Stimulated activated CD8-positive, alpha-beta memory T cell treated with anti-CD3 and anti-CD28 coated beads, Interleukin-15, amount 100 ng/mL, for 1 hour (primary cell): ENCODE data around the gene MAN2A1.
"Not testable (repeated sequence)": the region's sequence is repeated elsewhere in the genome, so short reads cannot be mapped to it uniquely, and the experiment has no call there.

ENCODE experiments used
- DNase-seq: peaks from one replicate; pipeline ENCODE4 v3.0.0-alpha.2; 2020; ENCODE audit warnings: low read depth

The MAN2A1 gene

DNA sequence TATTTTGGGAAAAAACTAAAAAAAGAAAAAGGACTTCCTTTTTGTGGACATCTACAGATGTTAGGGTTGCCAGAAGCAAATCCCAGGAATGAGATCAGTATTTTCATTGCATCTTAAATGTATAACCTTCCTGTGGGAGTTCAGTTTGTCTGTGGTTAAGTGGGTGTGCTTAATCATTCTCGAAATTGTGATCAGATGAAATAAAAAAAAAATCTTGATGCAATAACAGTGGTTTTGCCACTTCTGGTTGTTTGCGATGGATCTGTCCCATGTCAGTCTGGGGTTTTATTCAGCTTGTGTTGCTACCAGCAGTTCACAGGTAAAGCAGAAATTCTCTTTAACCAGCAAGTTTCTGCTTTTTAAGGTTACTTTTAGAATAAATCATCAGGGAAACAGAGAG, 179.0 kb downstream of the MAN2A1 start:
- DNase-seq = no peak

DNA sequence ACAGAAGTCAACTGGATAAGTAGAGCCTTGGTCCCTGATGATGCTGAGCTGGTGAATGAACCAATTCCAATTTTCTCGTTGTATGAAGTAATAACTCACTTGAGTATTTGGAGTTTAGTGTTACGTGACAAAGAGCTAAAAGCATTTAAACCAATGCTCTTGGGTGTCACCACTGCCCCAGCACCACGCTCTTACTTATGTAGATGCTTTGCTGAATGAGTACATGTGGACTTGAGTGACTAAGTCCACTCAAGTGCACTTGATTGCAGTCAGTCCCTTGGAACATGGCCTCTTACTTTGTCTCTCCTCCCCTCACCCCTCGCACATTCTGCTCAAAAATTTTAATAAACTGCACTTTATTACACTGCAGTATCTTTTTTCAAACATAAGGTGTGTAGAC, 184.0 kb downstream of the MAN2A1 start:
- DNase-seq = no peak

GRCh38 chr5:109874108-109874507, 184.4 kb downstream of the MAN2A1 start:
- no peak for DNase-seq

- DNase-seq = no peak
Observed at GRCh38 chr5:109876030-109876725, 186.5 kb downstream of the MAN2A1 start.

DNA sequence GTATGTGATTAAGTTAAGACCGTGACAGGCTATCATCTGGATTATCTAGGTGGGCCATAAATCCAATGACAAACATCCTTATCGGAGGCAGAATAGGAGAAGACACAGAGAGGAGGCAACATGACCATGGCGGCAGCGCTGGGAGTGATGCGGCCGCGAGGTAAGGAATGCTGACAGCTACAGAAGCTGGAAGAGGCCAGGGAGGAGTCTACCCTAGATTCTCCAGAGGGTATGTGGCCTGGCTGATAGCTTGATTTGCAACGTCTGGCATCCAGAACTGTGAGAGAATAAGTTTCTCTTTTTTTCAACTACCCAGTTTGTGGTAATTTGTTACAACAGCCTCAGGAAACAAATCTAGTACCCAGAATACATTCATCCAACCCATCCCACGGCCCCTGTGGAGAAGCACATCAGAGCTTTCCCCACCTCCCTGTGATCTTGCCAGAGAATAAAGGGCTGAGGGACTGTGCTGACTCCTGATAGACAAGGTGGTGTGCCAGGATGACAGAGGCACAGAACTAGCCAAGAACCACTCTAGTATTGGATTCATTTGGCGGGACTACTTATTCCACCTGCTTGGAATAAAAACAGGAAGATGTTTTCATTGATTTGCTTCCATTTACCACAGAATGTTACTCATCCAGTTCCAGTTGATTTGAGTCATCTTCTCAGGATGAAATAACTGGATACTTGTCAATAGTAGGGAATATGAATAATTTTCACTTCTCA, 187.4 kb downstream of the MAN2A1 start:
- no peak for DNase-seq

GRCh38 chr5:109877670-109878045, 187.9 kb downstream of the MAN2A1 start:
- DNase-seq = no peak

GRCh38 chr5:109878887-109879286, 189.2 kb downstream of the MAN2A1 start:
- no peak for DNase-seq

DNA sequence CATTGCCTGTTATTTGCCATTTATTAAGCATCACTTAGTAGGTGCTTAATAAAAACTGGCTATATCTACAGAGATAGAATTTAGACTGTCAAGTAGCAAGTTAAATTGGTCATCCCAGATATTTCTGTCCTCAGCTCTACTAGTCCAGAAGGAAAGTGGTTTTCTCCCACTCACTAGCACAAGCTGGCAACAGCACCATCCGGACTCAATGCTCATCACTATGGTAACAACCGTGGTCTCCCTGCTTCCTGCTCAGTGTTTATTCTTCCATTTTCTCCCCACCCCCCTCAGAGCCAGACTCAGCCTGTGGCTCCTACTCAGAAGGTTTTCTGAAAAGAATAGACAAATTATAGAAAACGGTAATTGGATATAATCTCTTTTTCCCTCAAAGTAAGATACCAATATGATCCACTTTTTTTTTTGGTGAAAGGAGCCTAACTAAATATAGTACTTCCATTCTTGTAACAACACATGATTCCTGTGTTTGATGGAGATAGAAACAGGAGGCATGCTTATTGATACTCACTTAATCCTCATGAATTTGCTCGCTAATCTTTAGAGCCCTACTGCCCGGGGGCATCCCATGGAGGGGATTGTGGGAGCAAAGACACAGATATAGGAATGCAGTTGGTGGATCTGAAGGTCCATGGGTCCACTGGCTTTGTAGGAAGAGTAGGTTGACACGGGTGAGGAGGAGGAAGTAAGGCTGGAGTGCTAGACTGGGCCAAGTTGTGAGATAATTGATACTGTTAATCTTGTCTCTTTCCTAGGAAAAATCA, 191.4 kb downstream of the MAN2A1 start:
- no peak for DNase-seq

GRCh38 chr5:109882546-109882945, 192.8 kb downstream of the MAN2A1 start:
- DNase-seq = no peak

DNA sequence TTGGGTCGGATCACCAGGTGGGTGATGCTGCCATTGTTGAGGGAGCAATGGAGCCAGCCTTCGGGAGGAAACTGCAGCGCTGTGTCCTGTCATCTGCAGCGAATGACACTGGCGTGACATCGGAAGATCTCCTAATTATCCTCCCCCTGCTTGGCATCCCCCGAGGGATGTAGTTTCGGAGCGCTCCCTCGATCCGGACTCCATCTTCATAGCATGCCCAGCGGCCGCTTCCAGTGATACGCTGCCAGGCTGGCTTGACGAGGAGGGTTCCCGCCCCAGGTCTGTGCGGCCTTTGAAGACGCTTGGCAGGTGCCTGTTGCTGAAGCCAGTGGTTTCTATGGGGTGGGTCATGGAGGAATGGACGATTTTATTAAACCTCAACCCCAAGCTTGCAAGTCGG, 194.9 kb downstream of the MAN2A1 start:
- no peak for DNase-seq

DNA sequence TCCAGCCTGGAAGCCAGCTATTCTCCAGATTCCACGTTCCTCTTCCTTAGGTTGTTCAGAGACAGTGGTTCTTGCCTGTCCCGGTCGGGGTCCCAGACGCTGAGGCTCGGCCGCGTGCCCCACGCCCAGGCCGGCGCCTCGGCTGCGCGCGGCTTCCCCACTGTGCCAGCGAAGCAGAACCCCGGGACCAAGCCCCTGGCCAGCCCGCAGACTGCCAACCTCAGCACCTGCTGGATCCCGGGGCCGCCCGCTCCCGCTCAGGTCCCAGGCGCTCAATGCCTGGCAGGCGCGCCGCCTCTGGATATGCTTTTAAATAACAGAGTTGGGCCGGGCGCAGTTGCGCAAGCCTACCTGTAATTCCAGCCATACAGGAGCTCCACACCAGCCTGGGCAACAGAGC, 195.5 kb downstream of the MAN2A1 start:
- DNase-seq = no peak

DNA sequence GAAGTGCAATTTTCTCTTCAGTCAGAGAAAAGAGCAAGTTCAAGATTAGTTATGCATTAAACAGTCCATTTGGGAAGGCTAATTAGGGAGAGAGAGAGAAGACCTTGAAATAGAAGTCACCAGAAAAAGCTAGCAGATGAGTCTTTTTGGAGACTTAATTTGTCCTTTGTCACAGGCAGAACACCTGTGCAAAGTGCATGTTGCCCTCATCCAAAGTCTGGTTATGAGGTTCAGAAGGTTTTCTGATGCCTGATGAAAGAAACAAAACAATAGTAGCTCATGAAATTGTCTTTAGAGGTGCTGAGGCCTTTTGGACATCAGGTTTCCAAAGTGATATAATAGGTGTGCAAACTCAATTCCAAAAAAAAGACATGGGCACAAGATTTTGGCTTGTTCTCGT, 199.3 kb downstream of the MAN2A1 start:
- no peak for DNase-seq

DNA sequence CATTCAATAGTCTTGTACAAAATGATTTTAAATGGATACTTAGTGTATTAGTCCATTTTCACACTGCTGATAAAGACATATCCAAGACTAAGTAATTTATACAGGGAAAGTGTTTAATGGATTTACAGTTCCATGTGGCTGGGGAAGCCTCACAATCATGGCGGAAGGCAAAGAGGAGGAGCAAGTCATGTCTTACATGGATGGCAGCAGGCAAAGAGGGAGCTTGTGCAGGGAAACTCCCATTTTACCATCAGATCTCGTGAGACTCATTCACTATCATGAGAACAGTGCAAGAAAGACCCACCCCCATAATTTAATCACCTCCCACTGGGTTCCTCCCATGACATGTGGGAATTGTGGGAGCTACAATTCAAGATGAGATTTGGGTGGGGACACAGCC, 203.5 kb downstream of the MAN2A1 start:
- not testable (repeated sequence) for DNase-seq

DNA sequence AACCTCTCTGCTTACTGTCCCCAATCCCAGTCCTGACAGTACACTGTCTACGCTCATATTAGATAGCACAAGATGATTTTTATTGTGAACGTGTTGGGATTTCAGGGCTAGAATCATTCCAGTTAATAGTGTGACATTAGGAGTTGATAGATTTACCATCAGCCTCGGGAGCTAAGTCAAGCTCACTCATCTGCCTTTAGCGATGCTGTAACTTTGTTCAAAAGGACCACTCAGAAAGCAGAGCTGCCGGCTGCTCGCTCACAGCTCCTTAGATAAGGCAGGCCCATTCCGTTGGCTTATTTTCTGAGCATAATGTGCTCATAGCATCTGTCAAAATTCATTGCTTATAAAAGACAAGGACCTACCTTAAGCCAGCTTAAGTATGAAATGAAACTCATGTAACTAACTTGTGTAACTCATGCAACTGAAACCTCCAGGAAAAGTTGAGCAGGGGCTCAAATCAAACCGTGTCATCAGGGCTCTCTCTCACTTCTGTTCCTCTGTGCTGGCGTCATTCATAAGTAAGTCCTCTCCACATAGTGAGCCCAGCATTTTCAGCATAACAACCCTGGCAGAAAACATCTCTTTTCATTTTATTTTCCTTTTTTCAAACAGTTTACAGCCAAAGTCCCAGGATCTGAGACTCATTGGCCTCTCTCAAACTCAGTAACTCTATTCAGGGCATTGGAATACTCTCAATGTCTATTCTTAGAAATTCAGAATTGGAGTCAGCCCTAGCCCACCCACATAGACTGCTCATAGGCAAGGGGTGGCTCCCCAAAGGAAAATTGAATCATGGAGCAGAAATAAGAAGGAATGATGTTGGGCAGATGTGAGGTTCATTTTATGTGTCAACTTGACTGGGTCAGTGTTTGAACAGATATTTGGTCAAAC, 208.8 kb downstream of the MAN2A1 start:
- DNase-seq = no peak

DNA sequence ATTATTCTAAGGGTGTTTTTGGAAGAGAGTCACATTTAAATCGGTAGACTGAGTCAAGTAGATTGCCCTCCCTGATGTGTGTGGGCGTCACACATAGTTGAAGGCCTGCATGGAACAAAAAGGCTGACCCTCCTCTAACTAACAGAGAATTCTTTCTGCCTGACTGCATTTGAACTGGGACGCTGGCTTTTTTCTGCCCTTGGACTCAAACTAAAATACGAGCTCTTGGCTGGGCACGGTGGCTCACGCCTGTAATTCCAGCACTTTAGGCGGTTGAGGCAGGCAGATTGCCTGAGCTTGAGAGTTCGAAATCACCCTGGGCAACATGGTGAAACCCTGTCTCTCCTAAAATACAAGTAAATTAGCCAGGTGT, 209.4 kb downstream of the MAN2A1 start:
- DNase-seq = no peak

- no peak for DNase-seq
Observed at GRCh38 chr5:109900461-109900860, 210.7 kb downstream of the MAN2A1 start.

DNA sequence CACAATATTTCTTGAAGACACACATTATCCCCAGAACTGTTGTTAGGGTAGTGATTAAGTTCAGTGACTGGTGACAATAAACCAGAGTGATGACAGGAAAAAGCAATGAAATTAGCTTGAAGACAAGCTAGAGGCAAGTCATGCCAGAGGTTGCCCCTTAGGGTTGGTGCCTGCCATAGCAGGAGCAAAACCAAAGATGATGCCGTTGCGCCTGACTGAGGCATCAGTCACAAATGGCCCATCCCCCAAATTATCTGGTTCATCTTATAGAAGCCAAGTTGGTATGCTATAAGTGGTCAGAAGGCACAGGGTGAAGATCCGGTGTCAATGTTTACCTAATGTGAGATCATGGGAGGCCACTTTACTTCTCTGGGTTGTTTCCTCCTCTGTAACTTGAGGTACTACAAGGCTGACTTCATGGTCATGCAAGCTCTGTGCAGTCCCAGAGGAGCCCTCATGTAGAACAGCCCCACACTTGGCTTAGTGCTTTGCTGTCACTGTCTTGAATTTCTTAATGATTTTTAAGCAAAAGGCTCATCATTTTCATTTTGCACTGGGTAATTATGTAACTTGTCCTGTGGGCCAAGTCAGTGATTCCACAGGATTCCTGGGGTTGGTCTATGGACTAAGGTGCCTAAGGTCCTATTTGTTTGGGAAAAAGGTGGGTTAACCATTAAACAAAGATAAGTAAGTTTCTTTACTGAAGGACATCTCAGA, 211.3 kb downstream of the MAN2A1 start:
- no peak for DNase-seq

DNA sequence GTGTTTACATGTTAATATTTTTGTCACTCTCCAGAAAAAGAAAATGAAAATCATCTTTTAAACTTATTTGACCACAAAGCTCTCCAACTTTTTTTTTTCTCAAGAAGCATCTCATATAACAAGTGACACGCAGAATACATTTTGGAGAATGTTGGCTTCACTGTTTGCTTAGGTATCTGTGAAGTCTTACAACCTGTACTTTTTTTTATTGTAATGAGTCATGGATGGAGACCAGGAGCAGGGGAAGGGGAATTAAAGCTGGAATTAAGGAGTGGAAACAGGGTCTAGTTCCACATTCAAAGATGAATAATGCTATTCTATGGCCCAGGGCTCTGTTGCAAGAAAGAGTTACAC, 211.9 kb downstream of the MAN2A1 start:
- no peak for DNase-seq

- no peak for DNase-seq
Observed at GRCh38 chr5:109903061-109903460, 213.3 kb downstream of the MAN2A1 start.

GRCh38 chr5:109905906-109906305, 216.2 kb downstream of the MAN2A1 start:
- no peak for DNase-seq

GRCh38 chr5:109907189-109907588, 217.5 kb downstream of the MAN2A1 start:
- DNase-seq = no peak

GRCh38 chr5:109907731-109908130, 218.0 kb downstream of the MAN2A1 start:
- DNase-seq = no peak
